GM18499 (cell line): ENCODE data around the gene PLA2G6.
A peak's percentile ranks its signal among the peaks of the same experiment; 100 is the strongest.

Experiments used
- ATAC-seq: cut with Tn5 transposase; IDR thresholded peaks from one replicate; pipeline ENCODE4 v1.9.1; 2021; ENCODE audit warnings: moderate number of reproducible peaks; ENCODE audit not compliant: insufficient read depth, unreplicated experiment

The PLA2G6 gene

GRCh38 chr22:38181453-38182200 lies at the start of gene PLA2G6:
PLA2G6 (minus strand) TSS chr22:38181830; CDS start chr22:38169426, 12,404 bp downstream.
- ATAC-seq, result peak; percentile 62

GRCh38 chr22:38230916-38231315 lies 49.3 kb upstream of the PLA2G6 start:
- ATAC-seq, result no peak

- ATAC-seq, result no peak
Measured at GRCh38 chr22:38230108-38230825, 48.6 kb upstream of the PLA2G6 start.

GRCh38 chr22:38228873-38229740 lies 47.5 kb upstream of the PLA2G6 start:
- no peak for ATAC-seq

- no peak for ATAC-seq
Measured at GRCh38 chr22:38228326-38228872, 46.8 kb upstream of the PLA2G6 start.

GRCh38 chr22:38226853-38227649 lies 45.4 kb upstream of the PLA2G6 start:
- no peak for ATAC-seq

GRCh38 chr22:38223289-38223960 lies 41.8 kb upstream of the PLA2G6 start:
- ATAC-seq, result no peak

GRCh38 chr22:38222797-38223119 lies 41.1 kb upstream of the PLA2G6 start:
- ATAC-seq, result no peak

- ATAC-seq, result no peak
Measured at GRCh38 chr22:38221908-38222796, 40.5 kb upstream of the PLA2G6 start.

- no peak for ATAC-seq
Measured at GRCh38 chr22:38221407-38221806, 39.8 kb upstream of the PLA2G6 start.

- no peak for ATAC-seq
Measured at GRCh38 chr22:38220653-38221386, 39.2 kb upstream of the PLA2G6 start.

- ATAC-seq, result no peak
Measured at GRCh38 chr22:38220163-38220562, 38.5 kb upstream of the PLA2G6 start.

GRCh38 chr22:38219632-38220031 lies 38.0 kb upstream of the PLA2G6 start:
- ATAC-seq, result no peak

- no peak for ATAC-seq
Measured at GRCh38 chr22:38218661-38219622, 37.3 kb upstream of the PLA2G6 start.

- ATAC-seq, result no peak
Measured at GRCh38 chr22:38215156-38216038, 33.8 kb upstream of the PLA2G6 start.
